HG03439 (cell line): ENCODE measurements around the gene HOXB9.

Source experiments
- ATAC-seq: cut with Tn5 transposase; IDR thresholded peaks from one replicate; pipeline ENCODE4 v1.9.1; 2021; ENCODE audit warnings: mild to moderate bottlenecking, moderate library complexity; ENCODE audit not compliant: unreplicated experiment

HOXB9 gene

DNA sequence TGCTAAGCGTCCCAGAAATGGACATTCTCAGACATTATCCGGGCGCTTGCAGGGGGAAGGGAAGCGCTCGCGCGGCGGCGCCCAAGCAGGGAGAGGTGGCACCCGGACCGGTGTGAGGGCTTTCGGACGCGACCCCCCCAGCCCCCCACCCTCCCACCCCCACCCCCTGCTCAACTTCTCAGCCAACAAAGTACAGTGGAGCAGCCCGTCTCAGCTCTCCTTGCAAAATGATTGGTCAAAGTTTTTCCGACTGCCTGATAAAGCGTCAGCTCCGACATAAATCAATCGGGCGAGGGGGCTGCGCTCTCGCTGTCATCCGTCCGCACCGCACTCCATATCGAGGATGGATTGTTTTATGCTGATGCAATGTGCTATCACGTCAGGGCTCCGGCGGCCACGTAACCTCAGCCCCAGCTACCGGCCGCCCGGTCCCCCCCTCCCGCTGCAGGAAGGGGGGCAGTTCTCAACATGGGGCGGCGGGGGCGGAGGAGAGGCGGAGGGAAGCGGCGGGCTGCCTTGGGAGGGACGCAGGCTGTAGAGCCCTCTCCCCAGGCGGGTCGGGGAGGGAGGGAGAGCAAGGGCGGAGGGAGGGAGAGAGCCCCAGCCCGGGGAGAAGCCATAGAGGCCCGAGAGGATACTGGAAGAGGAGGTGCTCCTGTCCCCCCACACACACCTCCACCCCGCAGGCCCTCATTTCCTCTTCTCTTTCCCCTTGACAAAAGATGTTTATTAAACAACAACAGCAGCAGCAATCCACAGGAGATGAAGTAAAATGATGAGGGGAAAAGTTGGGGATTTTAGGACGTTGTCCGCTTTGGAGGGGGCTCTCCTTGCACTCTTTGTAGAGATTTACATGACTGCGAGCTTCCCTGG is at the start of gene HOXB9:
Gene HOXB9 (minus strand): TSS at position 114 of the 873 bp plus-strand sequence. CDS start 89 bp downstream, at position 25.
- ATAC-seq, result no peak

GRCh38 chr17:48672340-48672739 is 46.2 kb upstream of the HOXB9 start:
- no peak for ATAC-seq

DNA sequence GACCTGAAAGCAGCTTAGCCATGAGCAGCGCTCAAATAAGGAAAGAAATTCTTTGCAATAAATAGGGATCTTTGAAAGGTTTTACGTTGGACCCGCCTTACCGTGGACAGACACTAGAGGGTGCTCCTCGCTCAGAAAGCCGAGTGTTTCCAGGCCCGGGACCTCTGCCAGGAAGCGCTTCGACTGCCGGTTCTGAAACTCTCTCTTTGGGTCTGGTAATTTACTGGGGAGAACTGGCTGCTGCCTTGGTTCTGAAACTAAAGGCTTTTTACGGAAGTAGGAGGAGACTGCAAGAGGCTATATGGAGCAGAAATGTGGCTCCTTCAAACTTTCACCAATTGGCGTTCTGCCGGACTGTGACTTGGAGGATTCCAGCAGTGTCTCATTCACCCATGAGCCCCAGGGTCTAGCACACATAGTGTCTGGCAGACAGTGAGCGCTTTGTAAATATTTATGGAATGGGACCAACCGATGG is 45.6 kb upstream of the HOXB9 start:
- ATAC-seq, result no peak

DNA sequence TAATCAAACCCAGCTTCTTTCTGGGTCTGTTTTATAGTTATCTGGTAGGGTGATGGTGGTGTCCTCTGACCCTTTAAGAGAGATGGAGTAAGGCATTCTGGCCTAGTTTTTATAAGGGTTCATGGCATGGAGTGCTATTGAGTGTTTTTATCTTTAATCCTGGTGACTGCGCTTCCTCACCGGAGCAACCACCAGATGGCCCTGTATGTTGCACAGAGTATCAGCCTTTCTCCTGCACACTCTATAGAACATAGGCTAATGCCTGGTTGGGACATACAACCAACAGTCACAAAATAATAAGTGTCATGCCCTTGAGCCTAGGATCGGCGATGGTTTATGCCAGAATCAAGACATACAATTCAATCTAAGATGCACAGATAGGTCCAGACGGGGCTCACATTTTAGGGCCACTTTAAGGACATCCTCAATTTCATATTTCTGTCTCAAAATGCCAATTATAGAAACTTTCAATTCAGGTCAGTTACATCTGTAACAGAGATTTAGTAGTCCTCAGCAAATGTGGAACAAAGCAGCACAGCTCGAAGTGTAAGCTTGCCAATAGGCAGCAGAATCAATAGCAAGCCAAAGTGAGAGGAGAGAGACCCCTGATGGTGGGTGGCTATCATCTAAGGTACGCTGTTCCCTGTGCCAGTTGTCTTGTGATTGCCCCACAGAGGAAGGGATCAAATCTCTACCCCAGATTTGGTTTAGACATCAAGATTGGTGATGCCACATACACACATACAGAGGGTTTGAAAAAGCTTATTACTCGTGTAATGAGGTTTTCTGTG is 37.2 kb upstream of the HOXB9 start:
- ATAC-seq, result no peak

DNA sequence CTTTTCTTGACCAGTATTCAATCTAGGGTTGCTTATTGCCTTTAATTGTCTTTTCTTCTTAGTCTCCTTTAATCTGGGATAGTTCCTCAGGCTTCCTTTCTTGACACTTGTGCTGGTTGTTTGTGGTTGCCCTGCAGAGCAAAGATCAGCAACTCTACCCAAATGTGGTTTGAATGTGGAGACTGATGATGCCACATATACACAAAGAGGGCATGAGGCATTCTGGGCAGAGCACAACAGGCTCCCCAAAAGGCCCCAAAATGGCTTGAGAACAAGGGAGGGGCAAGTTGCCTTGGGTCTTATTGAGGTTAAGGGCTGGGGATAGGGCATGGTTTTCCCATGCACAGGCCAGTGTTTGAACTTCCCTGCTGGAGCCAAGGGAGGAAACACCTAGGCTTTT is 29.8 kb upstream of the HOXB9 start:
- ATAC-seq, result no peak

GRCh38 chr17:48649741-48650140 is 23.6 kb upstream of the HOXB9 start:
- no peak for ATAC-seq

- no peak for ATAC-seq
Observed at GRCh38 chr17:48647963-48648245, 21.7 kb upstream of the HOXB9 start.

GRCh38 chr17:48647103-48647962 is 21.2 kb upstream of the HOXB9 start:
- no peak for ATAC-seq

- no peak for ATAC-seq
Observed at GRCh38 chr17:48646183-48647102, 20.3 kb upstream of the HOXB9 start.

- ATAC-seq, result no peak
Observed at GRCh38 chr17:48645639-48646182, 19.6 kb upstream of the HOXB9 start.

DNA sequence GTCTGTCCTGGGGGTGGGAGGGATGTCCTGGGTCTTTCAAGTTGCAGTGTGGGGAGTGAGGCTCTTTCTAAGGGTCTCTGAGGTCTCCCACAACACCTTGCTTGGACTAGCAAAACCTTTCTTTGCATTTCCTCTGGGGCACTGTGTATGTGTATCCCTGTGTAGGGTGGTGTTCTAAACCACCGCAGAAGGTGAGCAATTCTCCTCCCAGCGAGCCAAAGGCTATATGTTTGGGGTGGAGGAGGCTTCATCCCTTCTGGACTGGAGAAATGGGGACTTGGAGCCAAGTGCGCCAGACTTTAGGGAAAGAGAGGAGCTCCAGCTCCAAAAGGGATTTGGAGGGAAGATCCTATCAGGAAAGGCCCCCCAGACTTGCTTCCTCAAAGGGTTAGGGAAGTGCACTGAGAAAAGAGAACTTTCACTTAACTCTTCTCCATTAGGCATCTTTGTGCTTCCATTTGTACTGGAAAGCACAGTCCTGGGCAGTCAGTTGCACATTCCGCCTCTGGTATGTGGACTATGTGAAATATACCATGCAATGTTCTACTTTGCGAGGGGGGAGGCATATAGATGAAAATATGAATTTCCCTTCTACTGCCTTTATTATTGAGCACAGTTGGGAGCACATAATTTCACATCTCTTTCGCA is 18.9 kb upstream of the HOXB9 start:
- ATAC-seq, result no peak

GRCh38 chr17:48644159-48644558 is 18.0 kb upstream of the HOXB9 start:
- no peak for ATAC-seq

DNA sequence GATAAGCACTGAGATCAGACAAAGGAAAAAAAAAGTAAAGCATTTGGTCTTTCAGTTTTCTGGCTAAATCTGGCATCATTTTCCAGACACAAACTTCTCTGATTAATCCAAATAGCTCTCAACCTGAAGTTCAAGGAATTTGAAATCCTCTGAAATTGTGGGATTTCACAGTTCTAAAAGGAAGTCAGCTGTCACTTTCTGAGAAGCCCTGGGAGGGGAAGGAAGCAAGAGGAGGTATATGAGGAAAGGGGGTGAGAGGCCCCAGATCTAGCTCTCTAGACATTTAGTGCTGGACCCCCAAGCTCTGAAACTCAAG is 17.5 kb upstream of the HOXB9 start:
- no peak for ATAC-seq

DNA sequence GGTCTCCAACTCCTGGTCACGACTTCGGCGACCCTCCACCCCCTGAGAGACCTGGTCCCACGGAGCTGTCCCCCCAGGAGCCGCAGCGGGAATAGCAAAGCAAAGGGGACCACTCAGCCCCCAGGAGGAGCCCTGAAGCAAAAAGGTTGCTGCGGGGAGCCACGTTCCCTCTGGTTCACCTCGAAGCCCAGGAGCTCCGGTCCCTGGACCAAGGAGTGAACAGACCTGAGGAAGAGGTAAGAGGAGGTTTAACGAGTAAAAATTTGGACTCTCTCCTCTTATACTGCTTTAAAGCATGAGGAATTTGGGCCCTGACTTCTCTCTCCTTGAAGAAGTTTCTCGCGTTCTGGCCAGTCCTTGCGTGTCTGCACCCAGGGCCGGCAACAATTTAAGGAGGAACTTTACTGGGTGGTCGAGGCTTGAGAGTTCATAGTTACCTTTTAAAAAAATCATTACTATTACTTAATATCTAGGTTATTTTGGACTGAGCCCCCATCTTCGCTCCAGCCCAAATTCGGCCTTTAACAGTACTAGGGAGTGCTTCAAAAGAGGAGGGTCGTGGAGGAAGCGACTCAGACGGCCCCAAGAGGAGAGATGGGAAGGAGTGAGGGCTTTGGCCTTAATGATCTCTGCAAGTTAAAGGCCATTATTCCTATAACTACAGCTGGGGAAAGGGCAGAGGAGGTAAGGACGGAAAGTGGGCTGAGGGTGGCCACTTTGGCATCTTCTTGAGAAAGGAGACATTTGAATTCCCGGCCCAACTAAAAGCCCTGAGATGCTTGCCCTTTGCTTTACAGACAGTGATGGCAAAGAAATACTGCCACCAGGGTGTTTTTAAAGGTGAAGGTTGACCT is 16.9 kb upstream of the HOXB9 start:
- no peak for ATAC-seq

GRCh38 chr17:48642059-48642842 is 16.1 kb upstream of the HOXB9 start:
- ATAC-seq, result no peak

DNA sequence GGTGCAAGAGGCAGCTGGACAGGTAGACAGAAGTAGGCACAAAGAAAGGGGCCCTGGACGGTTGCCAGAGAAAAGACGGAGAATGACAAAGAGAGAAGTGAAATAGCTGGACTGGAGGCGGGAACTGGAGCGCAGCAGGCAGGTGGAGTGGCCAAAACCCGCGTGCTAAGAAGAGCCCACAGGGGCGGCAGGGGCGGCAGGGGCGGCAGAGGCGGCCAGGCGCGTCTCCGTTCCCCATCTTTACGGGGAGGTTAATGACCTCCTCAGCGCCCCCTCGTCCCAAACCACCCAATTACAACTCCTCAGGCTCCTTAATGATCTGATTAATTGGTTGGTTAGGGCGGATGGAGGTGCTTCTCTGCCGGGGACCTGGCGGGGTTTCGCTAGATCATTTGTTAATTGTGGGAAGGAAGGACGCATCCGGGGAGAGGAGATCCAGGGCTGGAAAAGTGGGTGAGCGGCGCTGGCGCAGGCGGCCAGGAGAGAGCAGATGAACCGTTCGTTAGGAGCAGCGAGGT is 15.4 kb upstream of the HOXB9 start:
- no peak for ATAC-seq

DNA sequence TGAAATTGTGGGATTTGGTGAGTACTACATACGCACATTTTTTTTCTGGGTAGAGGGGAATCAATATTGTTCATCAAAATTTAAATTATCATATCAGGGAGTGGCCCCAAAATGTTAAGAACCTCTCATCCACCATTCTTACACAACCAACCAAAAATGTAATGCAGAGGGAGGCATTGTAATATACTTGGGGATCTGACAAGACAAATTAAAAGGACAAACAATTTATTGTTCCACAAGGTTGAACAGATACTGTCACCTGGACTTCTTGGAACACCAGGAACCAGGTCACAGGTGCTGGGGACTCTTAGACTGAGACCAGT is 14.7 kb upstream of the HOXB9 start:
- ATAC-seq, result no peak
